ENCODE measurements around the gene IL6R.

DNA sequence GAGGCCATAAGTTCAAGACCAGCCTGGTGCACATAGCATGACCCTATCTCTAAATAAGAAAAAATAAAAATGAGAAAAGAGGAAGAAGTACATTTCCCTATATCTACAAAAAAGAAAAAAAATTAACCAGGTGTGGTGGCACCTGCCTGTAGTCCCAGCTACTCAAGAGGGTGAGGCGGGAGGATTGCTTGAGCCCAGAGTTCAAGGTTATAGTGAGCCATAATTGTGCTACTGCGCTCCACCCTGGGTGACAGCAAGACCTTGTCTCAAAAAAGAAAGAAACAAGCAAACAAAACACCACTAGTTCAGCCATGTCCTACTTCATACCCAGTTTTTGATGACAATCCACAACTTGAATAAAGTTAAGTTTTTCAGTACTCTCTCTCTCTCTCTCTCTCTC lies 66.2 kb downstream of the IL6R start:
- TF ChIP-seq, protein P1, sequence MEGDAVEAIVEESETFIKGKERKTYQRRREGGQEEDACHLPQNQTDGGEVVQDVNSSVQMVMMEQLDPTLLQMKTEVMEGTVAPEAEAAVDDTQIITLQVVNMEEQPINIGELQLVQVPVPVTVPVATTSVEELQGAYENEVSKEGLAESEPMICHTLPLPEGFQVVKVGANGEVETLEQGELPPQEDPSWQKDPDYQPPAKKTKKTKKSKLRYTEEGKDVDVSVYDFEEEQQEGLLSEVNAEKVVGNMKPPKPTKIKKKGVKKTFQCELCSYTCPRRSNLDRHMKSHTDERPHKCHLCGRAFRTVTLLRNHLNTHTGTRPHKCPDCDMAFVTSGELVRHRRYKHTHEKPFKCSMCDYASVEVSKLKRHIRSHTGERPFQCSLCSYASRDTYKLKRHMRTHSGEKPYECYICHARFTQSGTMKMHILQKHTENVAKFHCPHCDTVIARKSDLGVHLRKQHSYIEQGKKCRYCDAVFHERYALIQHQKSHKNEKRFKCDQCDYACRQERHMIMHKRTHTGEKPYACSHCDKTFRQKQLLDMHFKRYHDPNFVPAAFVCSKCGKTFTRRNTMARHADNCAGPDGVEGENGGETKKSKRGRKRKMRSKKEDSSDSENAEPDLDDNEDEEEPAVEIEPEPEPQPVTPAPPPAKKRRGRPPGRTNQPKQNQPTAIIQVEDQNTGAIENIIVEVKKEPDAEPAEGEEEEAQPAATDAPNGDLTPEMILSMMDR (IDR thresholded peaks at IDR 0.05; ENCODE audit: insufficient read depth, low read length), result no peak
- TF ChIP-seq, protein P2, sequence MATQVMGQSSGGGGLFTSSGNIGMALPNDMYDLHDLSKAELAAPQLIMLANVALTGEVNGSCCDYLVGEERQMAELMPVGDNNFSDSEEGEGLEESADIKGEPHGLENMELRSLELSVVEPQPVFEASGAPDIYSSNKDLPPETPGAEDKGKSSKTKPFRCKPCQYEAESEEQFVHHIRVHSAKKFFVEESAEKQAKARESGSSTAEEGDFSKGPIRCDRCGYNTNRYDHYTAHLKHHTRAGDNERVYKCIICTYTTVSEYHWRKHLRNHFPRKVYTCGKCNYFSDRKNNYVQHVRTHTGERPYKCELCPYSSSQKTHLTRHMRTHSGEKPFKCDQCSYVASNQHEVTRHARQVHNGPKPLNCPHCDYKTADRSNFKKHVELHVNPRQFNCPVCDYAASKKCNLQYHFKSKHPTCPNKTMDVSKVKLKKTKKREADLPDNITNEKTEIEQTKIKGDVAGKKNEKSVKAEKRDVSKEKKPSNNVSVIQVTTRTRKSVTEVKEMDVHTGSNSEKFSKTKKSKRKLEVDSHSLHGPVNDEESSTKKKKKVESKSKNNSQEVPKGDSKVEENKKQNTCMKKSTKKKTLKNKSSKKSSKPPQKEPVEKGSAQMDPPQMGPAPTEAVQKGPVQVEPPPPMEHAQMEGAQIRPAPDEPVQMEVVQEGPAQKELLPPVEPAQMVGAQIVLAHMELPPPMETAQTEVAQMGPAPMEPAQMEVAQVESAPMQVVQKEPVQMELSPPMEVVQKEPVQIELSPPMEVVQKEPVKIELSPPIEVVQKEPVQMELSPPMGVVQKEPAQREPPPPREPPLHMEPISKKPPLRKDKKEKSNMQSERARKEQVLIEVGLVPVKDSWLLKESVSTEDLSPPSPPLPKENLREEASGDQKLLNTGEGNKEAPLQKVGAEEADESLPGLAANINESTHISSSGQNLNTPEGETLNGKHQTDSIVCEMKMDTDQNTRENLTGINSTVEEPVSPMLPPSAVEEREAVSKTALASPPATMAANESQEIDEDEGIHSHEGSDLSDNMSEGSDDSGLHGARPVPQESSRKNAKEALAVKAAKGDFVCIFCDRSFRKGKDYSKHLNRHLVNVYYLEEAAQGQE (IDR thresholded peaks at IDR 0.05; ENCODE audit: insufficient replicate concordance, low read depth), result no peak
- no peak for TF ChIP-seq POLR2AphosphoS5 (IDR thresholded peaks at IDR 0.05; ENCODE audit: low read depth)
